Adrenal gland (tissue), 5 donors: Measurements from ENCODE around the gene GPAM.

Source experiments
- CTCF ChIP-seq, 6 experiments: fragments of 450-650 bp in 4 of 6; fragments of 200-600 bp in 2 of 6; sonication (generic) in 1 of 6; IDR thresholded peaks; 1 replicate in 5 of 6; 2 replicates in 1 of 6; pipeline versions ENCODE4 v1.5.1 to v1.8.0; 2016 to 2021; ENCODE audit warnings: antibody characterized with exemption in 6 of 6, mild to moderate bottlenecking in 2 of 6, moderate library complexity in 1 of 6
- POLR2A ChIP-seq, 2 donors: fragments of 450-650 bp; IDR thresholded peaks; one replicate each; pipeline ENCODE4 v1.6.1; 2017; ENCODE audit warnings: antibody characterized with exemption in 2 of 2, mild to moderate bottlenecking in 2 of 2, moderate library complexity in 1 of 2
- donor health status: DM: no; HTN: no; CAD: no.

- TF ChIP-seq CTCF (IDR thresholded peaks at IDR 0.05) (no peak), POLR2A (IDR thresholded peaks at IDR 0.05) (no peak)
Observed at GRCh38 chr10:112136486-112137153, 46.9 kb downstream of the GPAM start.
